Smooth muscle cell (in vitro differentiated cells): ENCODE data around the gene HOMER3. TPM values are rescaled to one million over a fixed set of nuclear protein-coding genes. Genes with fewer than 3 reads are reported as not detected.

Experiments
- DNase-seq: peaks from one replicate; lab custom pipeline; 2025; ENCODE audit not compliant: unreplicated experiment; lab: John Stamatoyannopoulos, UW
- H2AFZ ChIP-seq: fragments of 200-600 bp; sonication (generic); 2 replicates; pipeline ENCODE4 v1.6.0; 2016; ENCODE audit warnings: antibody characterized with exemption, low read depth, mild to moderate bottlenecking
- H3F3A ChIP-seq: fragments of 200-600 bp; sonication (generic); 2 replicates; pipeline ENCODE4 v1.6.0; 2017; ENCODE audit warnings: antibody characterized with exemption, low read depth
- H3K27ac ChIP-seq: fragments of 200-600 bp; sonication (generic); 2 replicates; pipeline ENCODE4 v1.5.1; 2016; ENCODE audit warnings: low read depth, mild to moderate bottlenecking
- H3K27me3 ChIP-seq: fragments of 200-600 bp; sonication (generic); 2 replicates; pipeline ENCODE4 v1.6.1; 2016; ENCODE audit warnings: low read depth, mild to moderate bottlenecking
- H3K36me3 ChIP-seq: fragments of 200-600 bp; sonication (generic); 2 replicates; pipeline ENCODE4 v1.5.1; 2016; ENCODE audit warnings: low read depth
- H3K4me1 ChIP-seq: fragments of 200-600 bp; sonication (generic); 2 replicates; pipeline ENCODE4 v1.5.1; 2016; ENCODE audit warnings: low read depth
- H3K4me2 ChIP-seq: fragments of 200-600 bp; sonication (generic); 2 replicates; pipeline ENCODE4 v1.6.0; 2016; ENCODE audit warnings: mild to moderate bottlenecking
- H3K4me3 ChIP-seq: fragments of 200-600 bp; sonication (generic); 2 replicates; pipeline ENCODE4 v1.5.1; 2016; ENCODE audit warnings: mild to moderate bottlenecking
- H3K79me2 ChIP-seq: fragments of 200-600 bp; sonication (generic); 2 replicates; pipeline ENCODE4 v1.6.0; 2016; ENCODE audit warnings: low read depth, mild to moderate bottlenecking
- H3K9ac ChIP-seq: fragments of 200-600 bp; sonication (generic); 2 replicates; pipeline ENCODE4 v1.6.0; 2016; ENCODE audit warnings: low read depth
- H3K9me3 ChIP-seq: fragments of 200-600 bp; sonication (generic); replicated peaks from 2 replicates; pipeline ENCODE4 v1.5.1; 2016; ENCODE audit warnings: low read depth
- H4K20me1 ChIP-seq: fragments of 200-600 bp; sonication (generic); 2 replicates; pipeline ENCODE4 v1.6.0; 2016; ENCODE audit warnings: low read depth
- CTCF ChIP-seq: fragments of 200-600 bp; sonication (generic); IDR thresholded peaks from 2 replicates; pipeline ENCODE4 v1.5.1; 2017; ENCODE audit warnings: borderline replicate concordance, mild to moderate bottlenecking, antibody characterized with exemption; ENCODE audit not compliant: insufficient read depth, poor library complexity, severe bottlenecking
- WGBS: methylation state at CpG from one replicate; pipeline ENCODE4 v1.1.7; 2016; ENCODE audit warnings: low lambda C conversion rate; 5-methylcytosine and 5-hydroxymethylcytosine counted together
- polyA plus RNA-seq: library from polyadenylated mRNA; unstranded; fragments of >200 nt; fragmentation: Nextera tagmentation; extraction: Ambion mirVana; gene quantifications from 2 replicates; pipeline ENCODE4 v1.2.1, GENCODE V29; 2016
- total RNA-seq: library from RNA; depleted of rRNA; stranded (reverse); fragments of >200 nt; gene quantifications from 2 replicates; pipeline ENCODE4 v1.2.3, GENCODE V29; 2014

HOMER3 gene
- total and polyA plus RNA-seq, 2 experiments from 2014 or later: 37.4 to 88.1 TPM

GRCh38 chr19:18898607-18899408 lies 42.2 kb downstream of the HOMER3 start:
- no peak for DNase-seq
- H3K4me3 ChIP-seq: no peak overlapping the region

GRCh38 chr19:18898081-18898606 lies 42.9 kb downstream of the HOMER3 start:
- H3K9ac ChIP-seq: no peak overlapping the region
- H3K27ac ChIP-seq: no peak overlapping the region
- H3K27me3 ChIP-seq: no peaks in the 10 kb centered on the region
- 64% methylated on average over 16 of the region's 18 CpGs for WGBS
- no peak overlapping the region for H2AFZ ChIP-seq
- peaks cover 9% of the 10 kb centered on the region for H3K4me1 ChIP-seq
- H3F3A ChIP-seq: no peaks in the 10 kb centered on the region
- no peak overlapping the region for H3K4me3 ChIP-seq
- no peaks in the 10 kb centered on the region for H3K9me3 ChIP-seq
- no peak overlapping the region for H3K4me2 ChIP-seq
- no peak for DNase-seq
- H3K36me3 ChIP-seq: no peaks in the 10 kb centered on the region
- TF ChIP-seq CTCF: no peak
- H3K79me2 ChIP-seq: no peaks in the 10 kb centered on the region
- H4K20me1 ChIP-seq: peaks cover 16% of the 10 kb centered on the region

More at GRCh38 chr19:18898607-18899408, 42.2 kb downstream of the HOMER3 start:
- H3K4me1 ChIP-seq: peaks cover 9% of the 10 kb centered on the region
- H3K4me2 ChIP-seq: no peak overlapping the region
- H3K9ac ChIP-seq: no peak overlapping the region
- no peaks in the 10 kb centered on the region for H3K79me2 ChIP-seq
- no peak overlapping the region for H3K27ac ChIP-seq
- no peak overlapping the region for H2AFZ ChIP-seq
- no peak for TF ChIP-seq CTCF
- no peaks in the 10 kb centered on the region for H3K9me3 ChIP-seq
- H4K20me1 ChIP-seq: peaks cover 16% of the 10 kb centered on the region
- WGBS: 84% methylated on average over 16 of the region's 18 CpGs
- no peaks in the 10 kb centered on the region for H3K27me3 ChIP-seq
- H3K36me3 ChIP-seq: no peaks in the 10 kb centered on the region
- no peaks in the 10 kb centered on the region for H3F3A ChIP-seq

GRCh38 chr19:18897094-18898029 lies 43.7 kb downstream of the HOMER3 start:
- Histone ChIP-seq H3K79me2 (no peaks in the 10 kb centered on the region), H3K27ac (no peak overlapping the region), H3F3A (no peaks in the 10 kb centered on the region), H2AFZ (no peak overlapping the region), H3K9me3 (no peaks in the 10 kb centered on the region), H3K4me2 (no peak overlapping the region), H3K4me1 (peaks cover 9% of the 10 kb centered on the region), H3K9ac (no peak overlapping the region), H4K20me1 (peaks cover 16% of the 10 kb centered on the region), H3K36me3 (no peaks in the 10 kb centered on the region), H3K4me3 (no peak overlapping the region), H3K27me3 (no peaks in the 10 kb centered on the region)
- no peak for TF ChIP-seq CTCF
- 92% methylated on average over 25 of the region's 25 CpGs for WGBS
- no peak for DNase-seq
